HEK293 (cell line): ENCODE data around the gene SHROOM3.

Experiments used
- CTCF ChIA-PET: fragments of 350-600 bp; formaldehyde crosslinking; extraction: SDS; loops from one replicate; lab custom pipeline; 2021; ENCODE audit warnings: antibody characterized with exemption; lab: Yijun Ruan, JAX
- POLR2A ChIA-PET: fragments of 300-600 bp; formaldehyde crosslinking; extraction: SDS; loops from one replicate; lab custom pipeline; 2020; ENCODE audit warnings: antibody characterized with exemption, inconsistent platforms; lab: Yijun Ruan, JAX
- H3K27ac ChIP-seq: fragments of 200-500 bp; sonication (Bioruptor generic); 2 replicates; pipeline ENCODE4 v1.5.1; 2014; ENCODE audit warnings: low read depth, low read length, control low read depth, inconsistent platforms; ENCODE audit errors: extremely low read depth
- H3K36me3 ChIP-seq, 2 experiments: fragments of 200-500 bp in 1 of 2; sonication (Bioruptor generic) in 1 of 2; 1 replicate in 1 of 2; 2 replicates in 1 of 2; pipeline ENCODE4 v1.5.1; 2014 to 2017; ENCODE audit warnings: inconsistent platforms in 2 of 2, low read length in 2 of 2; ENCODE audit not compliant: control insufficient read depth in 2 of 2, insufficient read depth in 1 of 2
- H3K4me1 ChIP-seq: fragments of 200-500 bp; sonication (Bioruptor generic); 2 replicates; pipeline ENCODE4 v1.5.1; 2014; ENCODE audit warnings: mild to moderate bottlenecking, low read length, inconsistent platforms; ENCODE audit not compliant: control insufficient read depth, insufficient read depth
- H3K4me3 ChIP-seq: 2 replicates; pipeline ENCODE4 v1.5.1; 2011; ENCODE audit warnings: low read depth, mild to moderate bottlenecking, control low read depth, low read length, moderate library complexity
- H3K9me3 ChIP-seq: fragments of 200-500 bp; sonication (Bioruptor generic); 2 replicates; pipeline ENCODE4 v1.5.1; 2014; ENCODE audit warnings: low read depth, low read length, inconsistent platforms; ENCODE audit not compliant: control insufficient read depth, insufficient read depth
- BCL6B ChIP-seq: fragments of 450-650 bp; formaldehyde crosslinking; IDR thresholded peaks from 2 replicates; pipeline ENCODE4 v1.5.1; 2017; ENCODE audit warnings: missing biosample characterization, missing genetic modification characterization
- PRDM2 ChIP-seq: fragments of 450-650 bp; formaldehyde crosslinking; IDR thresholded peaks from 2 replicates; pipeline ENCODE4 v1.5.1; 2016; ENCODE audit warnings: missing biosample characterization, missing genetic modification characterization, borderline replicate concordance
- ZNF174 ChIP-seq: fragments of 450-650 bp; formaldehyde crosslinking; IDR thresholded peaks from 2 replicates; pipeline ENCODE4 v1.5.0; 2017; ENCODE audit warnings: missing biosample characterization, mild to moderate bottlenecking, missing genetic modification characterization
- ZNF184 ChIP-seq: fragments of 450-650 bp; IDR thresholded peaks from 2 replicates; pipeline ENCODE4 v1.5.1; 2018; ENCODE audit warnings: missing biosample characterization, mild to moderate bottlenecking, missing genetic modification characterization
- ZNF24 ChIP-seq: fragments of 450-650 bp; formaldehyde crosslinking; IDR thresholded peaks from 2 replicates; pipeline ENCODE4 v1.5.1; 2016; ENCODE audit warnings: missing biosample characterization, missing genetic modification characterization
- ZNF335 ChIP-seq: fragments of 450-650 bp; formaldehyde crosslinking; conservative IDR thresholded peaks from 2 replicates; pipeline ENCODE4 v1.5.1; 2016; ENCODE audit warnings: missing biosample characterization, missing genetic modification characterization
- ZNF362 ChIP-seq: fragments of 450-650 bp; formaldehyde crosslinking; IDR thresholded peaks from 2 replicates; pipeline ENCODE4 v1.5.1; 2016; ENCODE audit warnings: missing biosample characterization, missing genetic modification characterization
- ZNF366 ChIP-seq: fragments of 450-650 bp; formaldehyde crosslinking; conservative IDR thresholded peaks from 2 replicates; pipeline ENCODE4 v1.5.1; 2016; ENCODE audit warnings: missing biosample characterization, missing genetic modification characterization
- ZNF391 ChIP-seq: fragments of 450-650 bp; formaldehyde crosslinking; IDR thresholded peaks from 2 replicates; pipeline ENCODE4 v1.5.1; 2016; ENCODE audit warnings: low read depth, missing biosample characterization, missing genetic modification characterization, borderline replicate concordance
- ZNF394 ChIP-seq: fragments of 450-650 bp; formaldehyde crosslinking; IDR thresholded peaks from 2 replicates; pipeline ENCODE4 v1.5.1; 2016; ENCODE audit warnings: missing biosample characterization, missing genetic modification characterization, mild to moderate bottlenecking, moderate library complexity, borderline replicate concordance
- ZNF449 ChIP-seq: fragments of 450-650 bp; formaldehyde crosslinking; IDR thresholded peaks from 2 replicates; pipeline ENCODE4 v1.5.1; 2017; ENCODE audit warnings: missing biosample characterization, mild to moderate bottlenecking, missing genetic modification characterization, moderate library complexity
- ZNF48 ChIP-seq: fragments of 450-650 bp; formaldehyde crosslinking; IDR thresholded peaks from 2 replicates; pipeline ENCODE4 v1.5.1; 2016; ENCODE audit warnings: missing biosample characterization, missing genetic modification characterization
- ZNF518A ChIP-seq: fragments of 450-650 bp; formaldehyde crosslinking; conservative IDR thresholded peaks from 2 replicates; pipeline ENCODE4 v1.5.1; 2016; ENCODE audit warnings: low read depth, missing biosample characterization, missing genetic modification characterization
- ZNF521 ChIP-seq: fragments of 450-650 bp; formaldehyde crosslinking; IDR thresholded peaks from 2 replicates; pipeline ENCODE4 v1.5.1; 2017; ENCODE audit warnings: missing biosample characterization, mild to moderate bottlenecking, missing genetic modification characterization
- ZNF660 ChIP-seq: fragments of 450-650 bp; IDR thresholded peaks from 2 replicates; pipeline ENCODE4 v1.5.1; 2018; ENCODE audit warnings: missing biosample characterization, mild to moderate bottlenecking, missing genetic modification characterization
- ZNF692 ChIP-seq: fragments of 450-650 bp; formaldehyde crosslinking; IDR thresholded peaks from 2 replicates; pipeline ENCODE4 v1.5.1; 2016; ENCODE audit warnings: missing biosample characterization, missing genetic modification characterization
- ZNF776 ChIP-seq: fragments of 450-650 bp; formaldehyde crosslinking; IDR thresholded peaks from 2 replicates; pipeline ENCODE4 v1.5.0; 2017; ENCODE audit warnings: missing biosample characterization, missing genetic modification characterization, borderline replicate concordance

Gene SHROOM3

GRCh38 chr4:76799140-76799539 lies 364.1 kb downstream of the SHROOM3 start:
- H3K27ac ChIP-seq, result no peak overlapping the region
- H3K4me1 ChIP-seq, result peaks cover 4% of the 10 kb centered on the region; the same call in 1 of the 2 replicates
- no peaks in the 10 kb centered on the region for H3K9me3 ChIP-seq
- H3K4me3 ChIP-seq, result no peak overlapping the region
- H3K36me3 ChIP-seq, result no peaks in the 10 kb centered on the region
- POLR2A ChIA-PET, result no interaction called here
- TF ChIP-seq PRDM2, result no peak
- no peak for TF ChIP-seq ZNF48 (tag by site-specific recombination)
- no peak for TF ChIP-seq ZNF521 (tag by site-specific recombination)
- no peak for TF ChIP-seq ZNF394 (tag by site-specific recombination)
- no peak for TF ChIP-seq ZNF184 (tag by site-specific recombination)
- no peak for TF ChIP-seq ZNF449 (tag by site-specific recombination)
- TF ChIP-seq ZNF776 (tag by site-specific recombination), result no peak
- TF ChIP-seq, all 188 proteins: peak for 0
- CTCF ChIA-PET, result no interaction called here

GRCh38 chr4:76799718-76800117 lies 364.7 kb downstream of the SHROOM3 start:
- H3K9me3 ChIP-seq, result no peaks in the 10 kb centered on the region
- H3K36me3 ChIP-seq, result no peaks in the 10 kb centered on the region
- H3K27ac ChIP-seq, result no peak overlapping the region
- peaks cover 4% of the 10 kb centered on the region; the same call in 1 of the 2 replicates for H3K4me1 ChIP-seq
- H3K4me3 ChIP-seq, result no peak overlapping the region
- ChIA-PET POLR2A (no interaction called here), CTCF (interaction anchor here (0.7 to 0.9 kb wide), 2 partner anchors 16 to 546 kb away, joined by 3 read pairs; no protein-coding TSS in a partner anchor)
- TF ChIP-seq ZNF391 (tag by site-specific recombination) (no peak), ZNF660 (tag by site-specific recombination) (0 out of 2 replicates have a peak, but pooled peaks have one; percentile 13), ZNF518A (tag by site-specific recombination) (peak; percentile 18; the same call in 1 of the 2 replicates), ZNF174 (tag by site-specific recombination) (peak; percentile 66; the same call in 1 of the 2 replicates), ZNF692 (tag by site-specific recombination) (peak; percentile 48; the same call in 1 of the 2 replicates), BCL6B (0 out of 2 replicates have a peak, but pooled peaks have one; percentile 7), ZNF362 (tag by site-specific recombination) (no peak), ZNF24 (tag by site-specific recombination) (peak; percentile 86), ZNF335 (tag by site-specific recombination) (0 out of 2 replicates have a peak, but pooled peaks have one; percentile 17), ZNF366 (0 out of 2 replicates have a peak, but pooled peaks have one; percentile 16)
